Keratinocyte (primary cell): ENCODE results near the gene ACSF3.
A peak's percentile ranks its signal among the peaks of the same experiment; 100 is the strongest.

Source experiments
- EZH2 ChIP-seq: IDR thresholded peaks from one replicate; pipeline ENCODE4 v1.6.1; 2012; ENCODE audit warnings: inconsistent platforms, mild to moderate bottlenecking, low read length, moderate library complexity
- TF ChIP-seq, protein P1 (sequence below), 3 experiments: IDR thresholded peaks in 1 of 3; conservative IDR thresholded peaks in 1 of 3; optimal IDR thresholded peaks in 1 of 3; 2 replicates in 2 of 3; 3 replicates in 1 of 3; pipeline versions ENCODE3 to v1.5.1; 2011; ENCODE audit warnings: low read length in 3 of 3, mild to moderate bottlenecking in 3 of 3, moderate library complexity in 2 of 3, control low read depth in 1 of 3, inconsistent platforms in 1 of 3; ENCODE audit not compliant: insufficient read depth in 2 of 3; ENCODE audit errors: extremely low read depth in 1 of 3

DNA sequence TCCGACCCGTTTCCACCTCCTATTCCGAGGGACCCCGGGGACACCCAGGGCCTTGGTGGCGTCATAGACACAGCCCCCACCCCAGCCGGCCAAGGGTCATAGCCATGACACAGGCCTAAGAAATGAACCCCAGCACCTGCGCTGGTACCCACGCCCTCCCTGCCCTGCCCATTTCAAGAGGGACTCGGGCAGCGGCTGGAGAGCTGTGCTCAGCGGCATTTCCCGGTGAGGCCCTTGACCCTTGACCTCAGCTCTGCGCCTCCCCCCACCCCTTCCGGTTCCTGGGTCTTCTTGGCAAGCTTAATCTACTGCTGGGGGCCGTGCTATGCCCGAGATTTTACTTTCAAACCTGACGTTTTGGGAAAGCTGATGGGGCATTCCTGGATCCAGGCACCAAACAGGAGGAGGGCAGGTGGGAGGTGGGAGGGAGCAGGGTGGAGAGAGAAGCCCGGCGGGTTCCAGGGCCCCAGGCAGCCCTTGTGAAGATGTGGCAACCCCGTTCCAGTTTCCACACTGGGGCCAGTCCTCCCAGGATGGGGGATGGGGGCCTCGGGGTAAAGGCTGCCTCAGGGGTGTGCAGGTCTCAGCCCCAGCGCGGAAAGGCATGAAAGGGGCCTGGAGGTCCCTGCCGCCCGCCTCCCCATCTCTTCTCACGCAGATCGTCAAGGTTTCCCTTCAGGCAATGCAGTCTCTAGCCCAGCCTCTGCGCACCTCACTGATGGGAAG, 106.6 kb downstream of the ACSF3 start, which contains the start of gene SLC22A31:
- TF ChIP-seq, protein P1, sequence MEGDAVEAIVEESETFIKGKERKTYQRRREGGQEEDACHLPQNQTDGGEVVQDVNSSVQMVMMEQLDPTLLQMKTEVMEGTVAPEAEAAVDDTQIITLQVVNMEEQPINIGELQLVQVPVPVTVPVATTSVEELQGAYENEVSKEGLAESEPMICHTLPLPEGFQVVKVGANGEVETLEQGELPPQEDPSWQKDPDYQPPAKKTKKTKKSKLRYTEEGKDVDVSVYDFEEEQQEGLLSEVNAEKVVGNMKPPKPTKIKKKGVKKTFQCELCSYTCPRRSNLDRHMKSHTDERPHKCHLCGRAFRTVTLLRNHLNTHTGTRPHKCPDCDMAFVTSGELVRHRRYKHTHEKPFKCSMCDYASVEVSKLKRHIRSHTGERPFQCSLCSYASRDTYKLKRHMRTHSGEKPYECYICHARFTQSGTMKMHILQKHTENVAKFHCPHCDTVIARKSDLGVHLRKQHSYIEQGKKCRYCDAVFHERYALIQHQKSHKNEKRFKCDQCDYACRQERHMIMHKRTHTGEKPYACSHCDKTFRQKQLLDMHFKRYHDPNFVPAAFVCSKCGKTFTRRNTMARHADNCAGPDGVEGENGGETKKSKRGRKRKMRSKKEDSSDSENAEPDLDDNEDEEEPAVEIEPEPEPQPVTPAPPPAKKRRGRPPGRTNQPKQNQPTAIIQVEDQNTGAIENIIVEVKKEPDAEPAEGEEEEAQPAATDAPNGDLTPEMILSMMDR (optimal IDR thresholded peaks at IDR 0.05 in 1 of 3, IDR thresholded peaks at IDR 0.05 in 1 of 3, conservative IDR thresholded peaks at IDR 0.05 in 1 of 3; ENCODE audit: extremely low read depth in 1 of 3, insufficient read depth in 2 of 3, low read length in 3 of 3): no peak
- peak; percentile 99 for TF ChIP-seq EZH2
